HG02938 (cell line): Measurements from ENCODE around the gene GALNT7.

ENCODE experiments used
- ATAC-seq: cut with Tn5 transposase; IDR thresholded peaks from one replicate; pipeline ENCODE4 v1.9.1; 2021; ENCODE audit warnings: mild to moderate bottlenecking, moderate library complexity; ENCODE audit not compliant: unreplicated experiment

The GALNT7 gene

DNA sequence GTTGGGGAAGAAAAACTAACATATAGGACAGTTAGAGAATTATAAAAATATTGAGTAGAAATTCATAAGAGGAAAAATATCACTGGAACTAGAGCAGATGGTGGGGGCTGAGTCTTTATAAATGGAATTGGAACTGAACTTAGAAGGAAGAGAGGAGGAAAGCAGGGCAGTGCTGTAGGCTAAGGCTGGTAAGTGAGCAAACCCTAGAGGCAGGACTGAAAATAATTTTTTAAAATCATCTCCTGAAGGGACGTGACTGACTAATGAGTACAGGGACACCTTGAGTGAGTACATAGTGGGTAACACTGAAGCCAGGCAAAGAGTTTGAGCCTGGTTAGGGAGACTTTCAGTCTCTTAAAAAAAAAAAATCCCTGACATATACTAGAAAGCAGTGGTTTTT, 63.3 kb downstream of the GALNT7 start:
- ATAC-seq: peak; percentile 52

- ATAC-seq: no peak
These were observed 65.2 kb downstream of the GALNT7 start for GRCh38 chr4:173233857-173234256.

DNA sequence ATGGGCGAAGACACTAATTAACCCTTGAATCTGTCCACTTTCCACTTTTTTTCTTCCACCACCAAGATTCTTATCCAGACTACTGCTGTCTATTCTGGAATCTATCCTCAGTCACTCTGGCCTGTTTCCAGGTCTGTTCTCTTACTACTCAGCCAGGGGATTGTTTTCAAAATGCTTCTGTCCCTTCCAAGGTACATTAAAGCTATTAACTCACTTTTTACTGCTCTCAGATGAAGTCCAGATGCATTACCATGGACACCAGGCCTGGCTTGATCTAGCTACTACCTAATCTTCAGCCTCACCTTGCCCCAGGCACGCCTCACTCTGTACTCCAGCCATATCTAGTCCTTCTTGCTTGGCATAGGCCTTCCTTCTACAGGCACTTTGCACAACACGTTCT, 66.4 kb downstream of the GALNT7 start:
- ATAC-seq: no peak

DNA sequence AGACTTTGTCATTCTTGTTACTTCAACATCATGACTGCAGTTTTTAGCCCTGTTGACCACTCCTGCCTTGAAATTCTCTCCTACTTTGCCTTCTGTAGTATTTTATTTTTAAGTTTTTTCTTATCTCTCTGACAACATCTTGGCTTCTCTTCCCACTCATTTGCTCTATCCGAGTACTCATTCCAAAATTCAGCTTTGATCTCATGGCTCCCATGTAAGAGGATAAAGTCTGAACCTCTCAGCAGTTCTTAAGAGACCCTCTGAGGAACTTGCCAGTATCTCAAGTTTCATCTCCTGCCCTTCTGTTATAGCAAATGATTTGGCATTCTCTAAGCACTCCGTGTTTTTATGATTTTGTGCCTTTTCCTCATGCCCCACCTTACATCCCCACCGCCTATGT, 67.7 kb downstream of the GALNT7 start:
- ATAC-seq: no peak

DNA sequence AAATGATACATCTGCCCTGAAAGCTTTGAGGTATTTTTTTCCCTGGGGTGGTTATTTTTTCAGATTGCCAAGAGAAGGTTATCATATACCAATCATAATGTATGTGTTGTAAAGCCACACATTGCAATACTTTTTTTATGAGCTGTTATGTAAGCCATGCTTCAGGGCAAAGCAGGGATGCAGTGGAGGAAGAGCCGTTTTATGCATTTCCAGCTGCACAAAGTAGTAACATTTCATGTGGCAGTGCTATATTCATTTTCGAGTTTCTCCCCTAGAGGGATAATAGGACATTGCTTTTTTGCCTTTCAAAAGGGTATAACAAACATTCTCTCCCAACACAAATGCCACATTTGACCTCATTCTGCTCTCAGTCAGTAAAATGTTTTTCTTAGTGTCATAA, 68.5 kb downstream of the GALNT7 start:
- no peak for ATAC-seq

DNA sequence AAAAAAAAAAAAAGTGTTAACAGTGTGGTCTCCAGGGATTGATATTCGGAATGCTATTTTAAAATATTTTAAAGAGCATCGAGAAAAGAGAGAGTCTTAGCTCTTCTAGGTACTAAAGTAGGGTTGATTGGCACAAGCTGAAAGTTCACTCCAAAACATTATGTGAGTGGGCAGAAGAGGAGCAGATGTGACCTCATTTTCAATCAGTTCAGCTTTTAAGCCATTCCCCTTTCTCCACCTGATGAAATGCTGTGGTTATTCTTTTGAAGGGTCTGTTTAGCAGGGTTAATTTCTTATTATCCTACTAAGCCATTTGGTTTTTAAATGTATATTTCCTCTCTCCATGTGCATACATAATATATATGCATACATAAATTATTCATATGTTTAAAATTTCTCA, 69.2 kb downstream of the GALNT7 start:
- ATAC-seq: no peak

- no peak for ATAC-seq
These were observed 72.1 kb downstream of the GALNT7 start for GRCh38 chr4:173240696-173241095.

- ATAC-seq: no peak
These were observed 74.0 kb downstream of the GALNT7 start for GRCh38 chr4:173242466-173243250.

GRCh38 chr4:173243321-173243720, 74.7 kb downstream of the GALNT7 start:
- no peak for ATAC-seq

GRCh38 chr4:173243917-173244658, 75.5 kb downstream of the GALNT7 start:
- ATAC-seq: peak; percentile 66

DNA sequence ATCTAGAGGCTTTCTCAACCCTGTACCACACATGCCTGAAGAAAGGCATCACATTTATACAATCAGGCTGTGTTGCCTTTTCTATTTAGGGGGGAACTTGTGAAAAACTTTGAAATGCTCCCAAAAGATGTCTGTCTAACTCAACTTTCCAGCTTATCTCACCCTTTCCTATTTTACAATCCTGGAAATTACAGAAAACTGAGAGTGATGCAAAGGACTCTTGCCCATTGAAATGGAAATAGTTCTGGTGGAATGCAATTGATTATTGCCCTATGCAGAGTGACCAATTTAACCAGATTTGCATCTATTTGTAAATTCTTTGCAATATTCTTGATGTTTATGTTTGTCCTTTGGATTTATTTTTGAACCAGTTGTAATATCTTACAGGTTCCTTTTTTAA, 77.3 kb downstream of the GALNT7 start:
- ATAC-seq: no peak

- ATAC-seq: peak; percentile 40
These were observed 78.1 kb downstream of the GALNT7 start for GRCh38 chr4:173246719-173247118.

DNA sequence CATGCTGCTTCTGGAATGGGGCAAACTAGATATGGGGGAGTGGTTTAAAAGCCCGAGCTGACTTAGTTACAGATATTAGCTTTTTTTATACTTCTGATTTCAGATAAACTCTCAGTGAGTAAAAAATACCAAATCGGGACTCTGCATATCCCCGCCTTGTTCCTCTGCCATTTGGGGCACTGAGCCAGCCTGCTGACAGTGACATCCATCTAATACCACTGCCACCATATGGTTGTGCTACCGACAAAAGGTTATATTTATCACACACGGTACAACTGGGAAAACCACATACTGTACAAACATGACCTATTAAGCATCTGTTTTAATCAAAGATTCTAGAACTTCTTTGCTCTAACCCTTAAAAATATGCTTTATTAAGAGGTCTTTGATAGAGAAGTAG, 78.7 kb downstream of the GALNT7 start:
- no peak for ATAC-seq

GRCh38 chr4:173248690-173249089, 80.1 kb downstream of the GALNT7 start:
- no peak for ATAC-seq

- peak; percentile 96 for ATAC-seq
These were observed 83.7 kb downstream of the GALNT7 start for GRCh38 chr4:173252024-173252935.

DNA sequence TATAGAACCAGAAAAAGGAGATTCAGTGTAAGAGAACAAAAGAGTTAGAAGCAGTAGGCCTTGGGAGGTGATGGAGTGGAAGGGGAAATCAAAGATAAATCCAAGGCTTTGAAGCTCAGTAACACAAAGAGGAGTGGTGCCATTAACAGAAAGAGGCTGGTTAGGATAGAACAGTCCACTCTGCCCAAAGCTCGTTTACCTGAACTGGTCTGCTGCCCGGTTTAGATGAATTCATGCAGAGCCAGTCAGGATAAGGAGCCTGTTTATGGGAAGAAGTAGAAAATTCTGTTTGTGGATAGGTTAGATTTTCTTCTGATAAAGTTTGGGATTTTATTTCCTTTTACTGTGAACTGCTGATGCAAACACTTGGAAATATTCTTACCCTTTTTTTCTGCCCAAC, 85.0 kb downstream of the GALNT7 start:
- no peak for ATAC-seq

- ATAC-seq: no peak
These were observed 86.0 kb downstream of the GALNT7 start for GRCh38 chr4:173254646-173255045.

- ATAC-seq: no peak
These were observed 88.2 kb downstream of the GALNT7 start for GRCh38 chr4:173256825-173257224.

DNA sequence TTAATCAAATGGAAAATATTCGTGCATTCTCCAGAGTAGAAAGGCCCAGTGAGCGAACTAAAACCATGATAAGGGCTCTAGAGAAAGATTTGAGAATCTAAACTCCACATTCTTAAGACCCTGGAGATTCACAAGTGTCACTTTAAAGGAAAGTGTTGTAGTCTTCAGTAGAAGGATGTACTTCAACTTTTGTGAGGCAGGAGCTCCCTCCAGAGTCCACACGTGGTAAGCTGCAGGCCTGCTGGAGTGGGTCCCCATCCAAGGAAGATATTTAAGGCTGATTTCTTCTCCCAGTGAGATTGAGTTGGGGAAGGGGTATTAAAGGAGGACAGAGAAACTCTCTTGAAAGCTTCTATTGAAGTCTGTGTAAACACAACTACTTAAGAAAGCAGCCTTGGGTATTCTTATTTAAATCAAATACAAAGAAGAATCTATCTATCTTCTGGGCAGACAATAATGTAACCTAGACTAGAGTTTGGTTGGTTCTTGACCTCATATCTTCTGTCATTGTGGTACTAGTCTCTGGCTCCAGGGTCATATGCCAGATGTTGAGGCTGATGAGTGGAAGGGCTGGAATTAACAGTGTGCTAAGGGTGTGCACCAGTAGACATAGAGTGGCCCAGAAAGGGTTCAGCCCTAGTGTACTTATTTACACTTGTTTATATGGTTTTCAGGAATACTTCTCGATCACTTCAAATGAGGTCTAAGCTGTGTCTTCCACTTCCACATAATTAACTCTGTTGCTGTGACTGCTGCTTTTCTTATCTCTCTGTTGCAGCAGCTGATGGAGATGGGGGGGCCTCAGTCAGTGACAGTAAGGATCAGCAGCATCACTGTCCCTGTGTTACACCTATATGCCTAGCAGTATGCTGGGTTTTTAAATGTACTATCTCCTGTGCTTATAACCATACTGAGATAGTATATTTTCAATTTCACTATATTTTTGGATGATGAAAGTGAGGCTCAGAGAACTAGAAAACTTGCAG, 89.4 kb downstream of the GALNT7 start:
- peak; percentile 88 for ATAC-seq

GRCh38 chr4:173258866-173259265, 90.3 kb downstream of the GALNT7 start:
- ATAC-seq: no peak
